Testis (tissue), 3 donors: ENCODE measurements around the gene RPS6KB2. TPM values are rescaled to one million over a fixed set of nuclear protein-coding genes. Genes with fewer than 3 reads are reported as not detected.
"Not testable (repeated sequence)": the region's sequence is repeated elsewhere in the genome, so short reads cannot be mapped to it uniquely, and the experiment has no call there.

Source experiments
- DNase-seq: peaks from one replicate; pipeline ENCODE4 v3.0.0-alpha.2; 2019
- H3K27ac ChIP-seq, 2 donors: fragments of 200-600 bp; sonication (generic); one replicate each; pipeline ENCODE4 v1.5.1; 2019
- H3K27me3 ChIP-seq: fragments of 200-600 bp; sonication (generic); one replicate; pipeline ENCODE4 v1.5.1; 2019
- H3K36me3 ChIP-seq: fragments of 200-600 bp; sonication (generic); one replicate; pipeline ENCODE4 v1.5.1; 2017; ENCODE audit warnings: low read depth; ENCODE audit errors: missing control alignments
- H3K4me1 ChIP-seq: fragments of 200-600 bp; sonication (generic); one replicate; pipeline ENCODE4 v1.5.1; 2019
- H3K4me3 ChIP-seq, 2 donors: fragments of 200-600 bp; sonication (generic); one replicate each; pipeline ENCODE4 v1.5.1; 2017 to 2019
- H3K9me3 ChIP-seq: fragments of 200-600 bp; sonication (generic); one replicate; pipeline ENCODE4 v1.5.1; 2017
- POLR2A ChIP-seq: fragments of 450-650 bp; IDR thresholded peaks from one replicate; pipeline ENCODE4 v1.6.1; 2017; ENCODE audit warnings: antibody characterized with exemption, mild to moderate bottlenecking, moderate library complexity
- WGBS, 2 donors: methylation state at CpG; one replicate each; pipeline ENCODE4 v1.1.5; 2018; 5-methylcytosine and 5-hydroxymethylcytosine counted together
- intact Hi-C: fragments of 100-400 bp; cut with DNase I; formaldehyde crosslinking; loops from one replicate; pipeline ENCODE4 v1.15.1; 2023; ENCODE audit warnings: low total_unique reads
- polyA plus RNA-seq: library from polyadenylated mRNA; stranded (reverse); fragments of 350-450 nt; fragmentation: Illumina TruSeq; extraction: RNeasy Lipid Tissue Mini Kit (QIAGEN cat#74804); gene quantifications from one replicate; pipeline ENCODE4 v1.2.3, GENCODE V29; 2014; ENCODE audit warnings: low read depth, low replicate concordance; ENCODE audit not compliant: insufficient read depth
- total RNA-seq, 2 donors: library from RNA; depleted of rRNA; stranded (reverse); fragments of >200 nt; gene quantifications; one replicate each; pipeline ENCODE4 v1.2.3, GENCODE V29; 2016
- TF ChIP-seq, protein P1 (sequence below), 3 experiments: fragments of 450-650 bp in 2 of 3; fragments of 200-600 bp in 1 of 3; sonication (generic) in 1 of 3; IDR thresholded peaks; one replicate each; pipeline ENCODE4 v1.5.1; 2016 to 2019; ENCODE audit warnings: antibody characterized with exemption in 3 of 3, mild to moderate bottlenecking in 2 of 3, moderate library complexity in 1 of 3

The RPS6KB2 gene
- total and polyA plus RNA-seq, 3 donors from 2014 or later: 30.1 to 47.4 (median 46.5) TPM

DNA sequence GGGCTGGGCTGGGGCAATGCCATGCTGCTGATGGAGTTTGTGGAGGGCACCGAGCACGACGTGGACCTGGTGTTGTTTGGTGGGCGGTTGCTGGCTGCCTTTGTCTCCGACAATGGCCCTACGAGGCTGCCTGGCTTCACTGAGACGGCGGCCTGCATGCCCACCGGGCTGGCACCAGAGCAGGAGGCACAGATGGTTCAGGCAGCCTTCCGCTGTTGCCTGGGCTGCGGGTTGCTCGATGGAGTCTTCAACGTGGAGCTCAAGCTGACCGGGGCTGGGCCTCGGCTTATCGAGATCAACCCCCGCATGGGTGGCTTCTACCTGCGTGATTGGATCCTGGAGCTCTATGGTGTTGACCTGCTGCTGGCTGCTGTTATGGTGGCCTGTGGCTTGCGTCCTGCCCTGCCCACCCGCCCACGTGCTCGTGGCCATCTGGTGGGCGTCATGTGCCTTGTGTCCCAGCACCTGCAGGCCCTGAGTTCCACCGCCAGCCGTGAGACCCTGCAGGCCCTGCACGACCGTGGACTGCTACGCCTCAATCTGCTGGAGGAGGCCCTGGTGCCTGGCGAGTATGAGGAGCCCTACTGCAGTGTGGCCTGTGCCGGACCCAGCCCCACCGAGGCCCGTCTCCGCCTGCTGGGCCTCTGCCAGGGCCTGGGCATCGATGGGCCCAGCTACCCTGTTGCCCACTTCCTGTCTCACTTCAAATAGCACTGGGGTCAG lies 4.2 kb upstream of the RPS6KB2 start:
- H3K36me3 ChIP-seq: no peaks in the 10 kb centered on the region
- intact Hi-C loops: no loop called here
- no peak for TF ChIP-seq POLR2A
- TF ChIP-seq, protein P1, sequence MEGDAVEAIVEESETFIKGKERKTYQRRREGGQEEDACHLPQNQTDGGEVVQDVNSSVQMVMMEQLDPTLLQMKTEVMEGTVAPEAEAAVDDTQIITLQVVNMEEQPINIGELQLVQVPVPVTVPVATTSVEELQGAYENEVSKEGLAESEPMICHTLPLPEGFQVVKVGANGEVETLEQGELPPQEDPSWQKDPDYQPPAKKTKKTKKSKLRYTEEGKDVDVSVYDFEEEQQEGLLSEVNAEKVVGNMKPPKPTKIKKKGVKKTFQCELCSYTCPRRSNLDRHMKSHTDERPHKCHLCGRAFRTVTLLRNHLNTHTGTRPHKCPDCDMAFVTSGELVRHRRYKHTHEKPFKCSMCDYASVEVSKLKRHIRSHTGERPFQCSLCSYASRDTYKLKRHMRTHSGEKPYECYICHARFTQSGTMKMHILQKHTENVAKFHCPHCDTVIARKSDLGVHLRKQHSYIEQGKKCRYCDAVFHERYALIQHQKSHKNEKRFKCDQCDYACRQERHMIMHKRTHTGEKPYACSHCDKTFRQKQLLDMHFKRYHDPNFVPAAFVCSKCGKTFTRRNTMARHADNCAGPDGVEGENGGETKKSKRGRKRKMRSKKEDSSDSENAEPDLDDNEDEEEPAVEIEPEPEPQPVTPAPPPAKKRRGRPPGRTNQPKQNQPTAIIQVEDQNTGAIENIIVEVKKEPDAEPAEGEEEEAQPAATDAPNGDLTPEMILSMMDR (IDR thresholded peaks at IDR 0.05): no peak
- peaks cover 14% of the 10 kb centered on the region for H3K4me1 ChIP-seq
- WGBS, 2 donors: 91 to 100% methylated on average over 3 to 34 of the region's 34 CpGs
- H3K27ac ChIP-seq: no peak overlapping the region
- DNase-seq: no peak
- H3K4me3 ChIP-seq: no peak overlapping the region
- no peaks in the 10 kb centered on the region for H3K9me3 ChIP-seq
- H3K27me3 ChIP-seq: no peaks in the 10 kb centered on the region

DNA sequence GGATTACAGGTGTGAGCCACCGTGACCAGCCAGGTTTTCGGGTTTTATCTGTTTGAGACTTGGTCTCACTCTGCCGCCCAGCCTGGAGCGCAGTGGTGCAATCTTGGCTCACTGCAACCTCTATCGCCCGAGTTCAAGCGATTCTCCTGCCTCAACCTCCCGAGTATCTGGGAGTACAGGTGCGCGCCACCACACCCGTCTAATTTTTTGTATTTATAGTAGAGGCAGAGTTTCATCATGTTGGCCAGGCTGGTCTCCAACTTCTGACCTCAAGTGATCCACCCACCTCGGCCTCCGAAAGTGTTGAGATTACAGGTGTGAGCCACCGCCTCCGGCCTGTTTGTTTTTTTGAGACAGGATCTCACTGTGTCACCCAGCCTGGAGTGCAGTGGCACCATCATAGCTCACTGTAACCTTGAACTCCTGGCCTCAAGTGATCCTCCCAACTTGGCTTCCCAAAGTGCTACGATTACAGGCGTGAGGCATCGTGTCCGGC lies 882 bp upstream of the RPS6KB2 start:
- H3K27ac ChIP-seq: peak overlapping the region; percentile 74 to 88
- intact Hi-C loops, H3K9me3 ChIP-seq, H3K36me3 ChIP-seq, DNase-seq, H3K27me3 ChIP-seq: not testable (repeated sequence)
- peaks cover 13% of the 10 kb centered on the region for H3K4me1 ChIP-seq
- 55 to 59% methylated on average over 19 of the region's 19 CpGs for WGBS, 2 donors
- peak overlapping the region; percentile 78 to 90 for H3K4me3 ChIP-seq

DNA sequence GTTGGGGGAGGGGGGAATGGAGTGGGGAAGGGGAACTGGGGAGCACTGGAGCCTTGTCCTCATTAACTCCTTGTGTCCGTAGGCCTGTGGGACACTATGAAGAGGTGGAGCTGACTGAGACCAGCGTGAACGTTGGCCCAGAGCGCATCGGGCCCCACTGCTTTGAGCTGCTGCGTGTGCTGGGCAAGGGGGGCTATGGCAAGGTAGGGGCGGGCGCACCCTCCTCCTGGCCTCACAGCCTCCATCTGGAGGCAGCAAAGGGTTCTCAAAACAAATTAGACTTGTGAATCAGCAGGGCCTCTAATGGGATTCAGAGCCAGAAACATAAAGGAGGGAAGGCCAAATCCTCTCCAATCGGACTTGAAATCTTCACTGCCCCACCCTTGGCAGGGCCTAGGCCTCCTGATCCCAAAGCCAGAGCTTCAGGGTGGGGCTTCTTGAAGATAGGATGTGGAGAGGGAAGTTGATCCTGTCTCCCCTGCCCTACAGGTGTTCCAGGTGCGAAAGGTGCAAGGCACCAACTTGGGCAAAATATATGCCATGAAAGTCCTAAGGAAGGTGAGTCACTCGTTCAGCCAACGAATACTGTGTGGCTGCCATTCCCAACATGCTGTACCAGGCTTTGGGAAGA lies 859 bp downstream of the RPS6KB2 start:
- Histone ChIP-seq H3K36me3 (no peaks in the 10 kb centered on the region), H3K27ac (peak overlapping the region; percentile 57 to 88), H3K4me3 (peak overlapping the region; percentile 78 to 90), H3K4me1 (peaks cover 13% of the 10 kb centered on the region), H3K9me3 (no peaks in the 10 kb centered on the region), H3K27me3 (no peaks in the 10 kb centered on the region)
- intact Hi-C loops: no loop called here
- DNase-seq: no peak
- no peak for TF ChIP-seq POLR2A
- TF ChIP-seq, protein P1 (IDR thresholded peaks at IDR 0.05): no peak
- WGBS, 2 donors: 43 to 59% methylated on average over 6 to 12 of the region's 12 CpGs

DNA sequence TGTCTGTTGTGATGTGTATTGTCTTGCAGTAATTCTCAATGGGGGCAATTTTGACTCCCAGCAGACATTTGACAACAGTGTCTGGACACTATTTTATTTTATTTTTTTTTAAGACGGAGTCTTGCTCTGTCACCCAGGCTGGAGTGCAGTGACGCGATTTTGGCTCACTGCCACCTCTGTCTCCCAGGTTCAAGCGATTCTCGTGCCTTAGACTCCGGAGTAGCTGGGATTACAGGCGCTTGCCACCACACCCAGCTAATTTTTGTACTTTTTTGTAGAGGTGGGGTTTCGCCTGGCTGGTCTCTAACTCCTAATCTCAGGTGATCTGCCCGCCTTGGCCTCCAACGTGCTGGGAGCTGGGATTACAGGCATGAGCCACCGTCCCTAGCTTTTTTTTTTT lies 1.4 kb downstream of the RPS6KB2 start:
- no peaks in the 10 kb centered on the region for H3K9me3 ChIP-seq
- 82 to 83% methylated on average over 11 of the region's 11 CpGs for WGBS, 2 donors
- no peaks in the 10 kb centered on the region for H3K27me3 ChIP-seq
- intact Hi-C loops: no loop called here
- no peak overlapping the region for H3K27ac ChIP-seq
- DNase-seq: no peak
- peaks cover 13% of the 10 kb centered on the region for H3K4me1 ChIP-seq
- H3K36me3 ChIP-seq: no peaks in the 10 kb centered on the region
- TF ChIP-seq, protein P1 (IDR thresholded peaks at IDR 0.05): no peak
- TF ChIP-seq POLR2A: no peak
- no peak overlapping the region for H3K4me3 ChIP-seq

DNA sequence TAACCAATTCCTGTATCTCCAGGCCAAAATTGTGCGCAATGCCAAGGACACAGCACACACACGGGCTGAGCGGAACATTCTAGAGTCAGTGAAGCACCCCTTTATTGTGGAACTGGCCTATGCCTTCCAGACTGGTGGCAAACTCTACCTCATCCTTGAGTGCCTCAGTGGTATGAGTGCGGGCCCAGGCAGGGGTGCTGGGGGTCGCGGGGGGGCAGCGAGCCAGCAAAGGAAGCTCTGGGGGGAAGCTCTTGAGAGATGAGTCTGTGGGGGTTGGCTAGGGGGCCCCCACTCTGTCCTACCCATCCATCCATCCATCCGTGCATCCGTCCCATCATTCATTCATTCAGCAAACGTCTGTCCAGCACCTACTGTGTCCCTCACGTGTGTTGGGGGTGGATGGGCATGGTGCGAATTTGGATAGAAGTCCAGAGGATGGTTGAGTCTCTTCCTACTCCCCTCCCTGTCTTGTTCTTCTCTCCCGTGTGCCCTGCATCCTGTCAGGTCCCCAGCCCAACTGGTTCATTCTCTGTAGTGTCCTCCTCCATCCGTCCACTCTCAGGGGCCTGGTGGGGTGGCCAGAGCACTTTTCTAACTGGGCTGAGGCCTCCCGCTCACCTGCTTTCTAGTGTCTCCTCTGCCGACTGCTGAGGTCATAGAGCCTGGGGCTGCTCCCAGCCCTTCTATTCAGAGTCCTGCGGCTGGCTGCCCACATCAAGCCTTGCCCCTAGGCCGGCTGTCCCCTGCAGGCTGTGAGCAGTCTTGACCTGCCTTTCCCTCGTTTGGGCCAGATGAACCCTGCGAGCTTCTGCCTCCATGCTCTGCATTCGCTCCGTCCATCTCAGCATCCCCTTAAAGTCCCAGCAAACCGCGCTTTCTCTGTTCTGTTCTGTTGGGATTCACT lies 3.3 kb downstream of the RPS6KB2 start:
- Histone ChIP-seq H3K27ac (no peak overlapping the region), H3K4me3 (no peak overlapping the region), H3K9me3 (no peaks in the 10 kb centered on the region), H3K27me3 (no peaks in the 10 kb centered on the region), H3K36me3 (no peaks in the 10 kb centered on the region), H3K4me1 (peaks cover 13% of the 10 kb centered on the region)
- DNase-seq: no peak
- TF ChIP-seq POLR2A: no peak
- TF ChIP-seq, protein P1 (IDR thresholded peaks at IDR 0.05): no peak
- intact Hi-C loops: no loop called here
- WGBS, 2 donors: 90 to 92% methylated on average over 21 to 24 of the region's 24 CpGs
